Activated T-cell treated with anti-CD3 and anti-CD28 coated beads, Interleukin-2, amount 50 U/mL, for 1 hour (primary cell): Measurements from ENCODE around the gene ALOX5AP.

Experiments
- DNase-seq: peaks from one replicate; pipeline ENCODE4 v3.0.0-alpha.2; 2020

Gene ALOX5AP

GRCh38 chr13:30715372-30715756, 20.0 kb upstream of the ALOX5AP start:
- DNase-seq, result no peak

- DNase-seq, result no peak
These were observed 19.5 kb upstream of the ALOX5AP start for GRCh38 chr13:30715837-30716236.

- DNase-seq, result no peak
These were observed 16.4 kb upstream of the ALOX5AP start for GRCh38 chr13:30718661-30719524.

DNA sequence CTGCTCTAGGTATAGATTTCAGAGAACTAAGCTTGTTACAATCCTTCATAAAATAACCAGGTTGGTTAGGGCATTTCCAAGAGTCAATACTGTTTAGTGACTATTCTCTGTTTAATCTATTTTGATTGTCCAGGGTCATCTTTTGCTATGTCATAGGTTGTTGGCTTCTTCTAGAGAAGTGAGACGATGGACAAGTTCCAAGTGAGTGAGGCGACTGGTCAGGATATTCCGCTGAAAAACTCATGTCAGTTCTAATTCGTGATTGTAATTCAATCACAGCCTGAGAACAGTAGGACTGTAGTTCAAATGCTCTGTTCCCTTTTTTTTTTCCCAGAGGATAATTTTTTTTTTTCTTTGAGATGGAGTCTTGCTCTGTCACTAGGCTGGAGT, 15.8 kb upstream of the ALOX5AP start:
- no peak for DNase-seq

DNA sequence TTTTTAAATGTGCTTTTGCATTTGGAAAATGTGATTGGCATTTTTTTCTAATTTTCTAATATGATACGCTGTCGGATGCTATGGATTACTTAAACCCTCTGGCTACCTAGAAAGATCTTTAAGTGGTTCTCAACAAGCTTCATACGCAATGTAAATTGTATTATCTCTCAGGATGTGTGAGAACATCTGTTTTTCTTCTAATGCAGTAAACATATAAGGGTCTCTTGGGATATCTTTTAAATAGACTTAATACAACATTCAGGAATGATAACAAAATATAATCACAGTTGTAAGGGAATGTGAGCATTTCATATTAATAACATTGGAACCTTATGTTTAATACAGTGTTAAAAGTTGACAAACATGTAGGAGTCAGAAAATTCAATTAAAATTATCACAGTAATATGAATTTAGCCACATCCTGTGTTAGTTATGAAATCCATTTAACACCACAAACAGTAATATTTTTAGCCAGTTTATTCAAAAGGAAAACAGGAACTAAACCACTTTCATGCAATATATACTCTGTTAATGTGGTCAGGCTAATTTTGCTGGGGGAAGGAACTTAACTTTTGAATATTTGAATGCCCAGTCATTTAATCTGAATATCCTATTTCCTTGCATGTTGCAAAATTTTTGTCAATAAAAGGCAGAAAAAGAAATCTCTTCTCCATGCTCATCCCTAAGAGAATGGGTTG, 15.0 kb upstream of the ALOX5AP start:
- DNase-seq, result no peak

GRCh38 chr13:30721936-30722335, 13.4 kb upstream of the ALOX5AP start:
- DNase-seq, result no peak

GRCh38 chr13:30722361-30722760, 13.0 kb upstream of the ALOX5AP start:
- no peak for DNase-seq

DNA sequence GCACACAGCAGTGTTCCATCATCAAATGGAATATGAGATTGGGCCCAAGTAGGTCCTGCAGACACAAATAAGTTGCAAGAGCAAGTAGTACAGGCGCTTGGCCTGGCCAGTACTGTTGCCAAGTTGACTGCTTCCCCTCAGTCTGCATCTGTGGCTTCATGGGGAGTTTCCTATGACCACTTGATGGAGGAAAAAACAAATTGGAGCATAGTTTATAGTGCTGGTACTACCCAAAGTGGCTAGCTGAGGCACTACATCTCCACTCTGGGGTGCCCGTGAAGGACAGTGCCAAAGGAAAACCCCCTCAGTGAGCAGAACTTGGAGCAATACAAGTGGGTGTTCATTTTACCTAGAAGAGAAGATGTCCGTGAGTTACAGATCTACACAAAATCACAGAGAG, 10.6 kb upstream of the ALOX5AP start:
- DNase-seq, result no peak

- no peak for DNase-seq
These were observed 9.8 kb upstream of the ALOX5AP start for GRCh38 chr13:30725326-30726085.

DNA sequence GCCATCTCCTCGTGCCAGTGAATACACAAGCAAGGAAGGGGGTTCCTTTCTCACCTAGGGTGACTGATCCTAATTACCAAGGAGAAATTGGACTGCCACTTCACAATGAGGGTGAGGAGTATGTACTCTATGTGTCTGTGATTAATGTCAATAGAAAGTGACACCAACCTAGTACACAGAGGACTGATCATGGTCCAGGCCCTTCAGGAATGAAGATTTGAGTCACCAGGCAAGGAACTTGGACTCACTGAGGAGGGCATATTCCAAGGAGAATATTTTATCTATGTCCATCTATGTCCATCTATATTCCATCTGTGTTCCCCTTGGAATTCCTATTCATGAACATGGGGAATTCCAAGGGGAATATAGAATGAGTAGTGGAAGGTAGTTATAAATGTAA, 9.2 kb upstream of the ALOX5AP start:
- no peak for DNase-seq

DNA sequence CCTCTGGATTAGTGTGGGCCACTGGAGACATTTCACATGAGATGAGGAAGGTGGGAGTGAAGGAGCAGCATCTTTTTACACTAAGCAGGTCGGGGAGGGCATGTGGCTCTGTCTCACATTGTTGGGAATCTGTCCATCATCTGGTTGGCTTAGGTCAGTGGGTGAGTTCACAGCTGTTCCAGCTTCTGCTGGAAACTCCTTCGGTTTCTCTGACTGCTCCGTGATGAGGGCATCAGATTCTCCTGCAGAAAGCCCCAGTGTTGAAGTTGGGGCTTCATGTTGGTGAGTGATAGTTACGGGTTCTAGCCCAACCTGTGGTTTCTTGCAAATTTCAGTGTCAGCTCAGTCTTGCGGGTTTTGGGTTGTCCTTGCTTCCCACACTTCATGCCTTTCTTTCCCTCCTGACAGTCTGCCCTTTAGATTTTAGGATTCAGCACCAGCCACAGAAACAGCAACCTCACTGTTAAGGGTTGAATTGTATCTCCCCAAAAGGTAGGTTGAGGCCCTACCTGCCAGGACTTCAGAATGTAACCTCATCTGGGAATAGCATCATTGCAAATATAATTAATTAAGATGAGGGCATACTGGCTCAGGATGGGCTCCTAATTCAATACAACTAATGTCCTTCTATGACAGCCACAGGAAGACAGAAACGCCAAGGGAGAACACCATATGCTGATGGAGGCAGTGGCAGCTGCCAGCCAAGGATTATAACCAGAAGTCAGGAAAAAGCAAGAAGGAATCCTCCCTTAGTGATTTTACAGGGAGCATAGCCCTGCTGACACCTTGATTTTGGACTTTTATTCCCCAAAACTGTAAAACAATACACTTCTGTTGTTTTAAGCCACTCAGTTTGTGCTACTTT, 7.6 kb upstream of the ALOX5AP start:
- no peak for DNase-seq

GRCh38 chr13:30729801-30730200, 5.5 kb upstream of the ALOX5AP start:
- no peak for DNase-seq

DNA sequence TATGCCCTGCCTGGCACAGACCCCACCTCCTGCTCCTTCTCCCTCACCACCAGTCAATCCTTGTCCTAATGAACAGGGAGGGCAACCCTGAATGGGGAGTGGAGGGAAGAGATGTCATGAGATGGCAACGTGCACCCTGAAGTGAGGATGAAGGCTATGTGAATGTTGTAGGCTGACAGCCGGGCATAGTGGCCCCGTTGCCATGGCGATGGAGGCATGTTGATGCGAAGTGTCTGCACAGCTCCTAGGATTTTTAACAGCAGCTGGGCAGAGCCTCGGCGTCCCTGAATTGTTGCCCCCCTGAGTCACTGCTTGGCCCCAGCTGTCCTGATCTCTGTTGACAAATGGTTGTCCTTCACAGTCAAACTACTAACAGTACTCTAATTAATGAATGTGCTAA, 4.8 kb upstream of the ALOX5AP start:
- no peak for DNase-seq

- no peak for DNase-seq
These were observed 3.8 kb upstream of the ALOX5AP start for GRCh38 chr13:30731361-30732045.

DNA sequence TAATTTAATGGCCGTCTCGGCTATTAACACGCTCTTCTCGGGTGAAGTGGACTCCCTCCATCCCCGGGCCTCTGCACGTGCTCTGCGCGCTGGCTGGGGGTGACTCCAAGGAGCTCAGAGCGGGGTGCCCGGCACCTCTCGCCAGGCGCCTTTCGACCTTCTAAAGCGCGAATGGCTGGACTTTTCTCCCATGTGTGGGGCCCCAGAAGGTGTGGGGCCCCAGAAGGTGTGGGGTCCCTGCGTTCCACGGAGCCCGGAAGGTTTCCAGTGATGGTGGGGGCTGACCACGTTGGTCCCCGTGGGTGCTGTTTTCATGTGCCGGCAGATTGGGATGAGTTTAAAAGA, 3.3 kb upstream of the ALOX5AP start:
- DNase-seq, result no peak

- no peak for DNase-seq
These were observed 904 bp upstream of the ALOX5AP start for GRCh38 chr13:30734439-30734838.

DNA sequence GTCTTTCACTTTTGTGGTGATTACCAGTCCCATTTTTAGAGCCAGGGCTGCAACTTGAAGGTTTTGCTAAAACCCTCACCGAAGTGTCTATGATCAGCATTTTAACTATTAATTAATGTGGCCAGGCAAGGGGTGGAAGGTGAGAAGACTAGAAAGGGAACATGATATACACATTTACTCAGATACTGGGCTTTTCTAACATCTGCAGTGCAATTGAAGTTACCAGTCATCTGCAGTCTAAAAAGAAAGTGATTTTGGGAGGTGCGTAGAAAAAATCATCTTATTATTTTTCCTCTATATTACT, 481 bp downstream of the ALOX5AP start:
- DNase-seq, result no peak

GRCh38 chr13:30736461-30737320, 1.3 kb downstream of the ALOX5AP start:
- DNase-seq, result no peak

DNA sequence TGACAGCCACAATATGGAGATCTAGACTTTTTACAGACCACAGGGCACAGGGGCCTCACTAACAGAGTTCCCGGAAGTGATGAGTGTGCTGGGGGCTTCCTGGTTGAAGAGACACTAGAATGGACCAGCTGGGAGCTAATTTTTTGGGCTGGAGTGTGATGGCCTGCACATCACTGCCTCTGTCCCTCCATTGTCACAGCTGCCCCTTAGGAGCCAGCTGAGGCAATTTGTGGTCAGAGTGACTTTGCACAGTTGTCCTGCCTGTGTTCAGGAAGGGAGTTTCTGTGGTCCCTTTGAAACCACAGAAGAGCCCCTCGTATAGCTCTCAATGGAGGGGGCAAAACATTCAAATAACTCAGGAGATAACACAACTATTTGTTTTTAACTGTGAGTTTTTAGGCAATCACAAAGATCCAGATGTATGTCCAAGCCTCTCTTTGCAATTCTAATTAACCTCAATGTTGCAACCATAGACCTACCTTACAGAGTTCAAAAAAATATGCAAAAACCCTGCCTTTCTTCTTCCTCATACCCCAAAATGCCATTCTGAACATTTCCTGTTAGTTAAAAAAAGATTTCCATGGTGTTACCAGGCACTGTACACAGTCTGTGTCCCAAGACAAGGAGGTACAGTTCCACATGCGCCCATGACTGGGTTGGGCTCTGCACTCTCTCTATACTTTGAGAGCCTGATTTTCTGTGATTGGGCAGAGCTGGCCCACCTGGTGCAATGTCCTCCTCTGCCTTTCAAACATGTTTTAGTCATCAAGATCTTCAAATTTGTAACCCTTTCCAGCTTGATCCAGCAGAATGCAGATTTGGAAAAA, 2.4 kb downstream of the ALOX5AP start:
- no peak for DNase-seq

DNA sequence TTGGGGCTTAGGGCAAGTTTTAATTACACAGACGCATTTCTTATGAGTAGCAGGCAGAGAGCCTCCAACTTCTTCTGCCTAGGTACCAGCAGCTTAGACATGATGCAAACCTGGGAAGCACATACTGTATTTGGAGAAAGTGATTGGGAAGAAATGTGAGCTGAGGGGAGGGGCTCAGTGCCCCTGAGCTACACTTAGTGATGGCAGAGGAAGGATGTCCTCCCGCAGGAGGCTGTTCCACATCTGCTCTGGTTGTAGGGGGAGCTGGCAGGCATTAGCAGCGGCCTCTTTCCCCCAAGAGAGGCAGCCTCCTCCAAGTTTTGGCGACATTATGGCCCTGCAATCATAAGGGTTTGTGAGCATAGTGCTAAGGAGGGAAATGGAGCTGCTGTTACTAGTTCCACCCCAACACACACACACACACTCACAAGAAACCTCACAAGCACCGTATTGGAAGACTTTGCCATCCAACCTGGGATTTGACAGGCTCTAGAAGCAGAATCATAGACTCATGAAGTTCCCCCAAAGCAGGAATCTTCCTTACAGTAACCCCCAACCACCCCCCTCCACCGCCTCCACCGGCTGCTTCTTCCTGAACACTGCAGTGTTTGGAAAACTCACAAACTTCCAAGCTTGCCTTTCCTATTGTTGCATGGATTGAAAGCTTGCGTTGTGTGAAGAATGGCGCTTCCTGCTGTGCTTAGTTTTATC, 3.3 kb downstream of the ALOX5AP start:
- DNase-seq, result no peak
